Measurements from ENCODE around the gene PRDM4.
"Not testable (repeated sequence)": the region's sequence is repeated elsewhere in the genome, so short reads cannot be mapped to it uniquely, and the experiment has no call there.

Gene PRDM4

GRCh38 chr12:107767466-107767865, 6.5 kb upstream of the PRDM4 start:
- no peak for DNase-seq

GRCh38 chr12:107765316-107765715, 4.4 kb upstream of the PRDM4 start:
- DNase-seq, result no peak

- DNase-seq, result no peak
These were observed 3.7 kb upstream of the PRDM4 start for GRCh38 chr12:107764626-107765025.

GRCh38 chr12:107762874-107763273, 1.9 kb upstream of the PRDM4 start:
- DNase-seq, result no peak

GRCh38 chr12:107761502-107761904, 566 bp upstream of the PRDM4 start:
- no peak for DNase-seq

- peak; percentile 10 for DNase-seq
These were observed 629 bp downstream of the PRDM4 start for GRCh38 chr12:107760207-107760808.

GRCh38 chr12:107759410-107759809, 1.5 kb downstream of the PRDM4 start:
- peak; percentile 76 for DNase-seq

GRCh38 chr12:107749083-107749482, 11.9 kb downstream of the PRDM4 start:
- DNase-seq, result peak; percentile 79

- peak; percentile 87 for DNase-seq
These were observed 12.5 kb downstream of the PRDM4 start for GRCh38 chr12:107748472-107748871.

- DNase-seq, result no peak
These were observed 24.0 kb downstream of the PRDM4 start for GRCh38 chr12:107736914-107737313.

GRCh38 chr12:107735763-107736162, 25.2 kb downstream of the PRDM4 start:
- DNase-seq, result no peak

- no peak for DNase-seq
These were observed 26.8 kb downstream of the PRDM4 start for GRCh38 chr12:107734139-107734538.

GRCh38 chr12:107732365-107732764, 28.6 kb downstream of the PRDM4 start:
- DNase-seq, result no peak

- DNase-seq, result no peak
These were observed 29.6 kb downstream of the PRDM4 start for GRCh38 chr12:107731366-107731765.

- DNase-seq, result no peak
These were observed 30.2 kb downstream of the PRDM4 start for GRCh38 chr12:107730618-107731341.

- DNase-seq, result not testable (repeated sequence)
These were observed 33.2 kb downstream of the PRDM4 start for GRCh38 chr12:107727742-107728141.

GRCh38 chr12:107727327-107727726, 33.6 kb downstream of the PRDM4 start:
- DNase-seq, result not testable (repeated sequence)

- no peak for DNase-seq
These were observed 42.3 kb downstream of the PRDM4 start for GRCh38 chr12:107718606-107719005.

- DNase-seq, result no peak
These were observed 45.2 kb downstream of the PRDM4 start for GRCh38 chr12:107715780-107716179.

- DNase-seq, result not testable (repeated sequence)
These were observed 55.4 kb downstream of the PRDM4 start for GRCh38 chr12:107705522-107705921.

- peak; percentile 9 for DNase-seq
These were observed 56.9 kb downstream of the PRDM4 start for GRCh38 chr12:107704041-107704440.

- DNase-seq, result no peak
These were observed 58.8 kb downstream of the PRDM4 start for GRCh38 chr12:107702106-107702505.

GRCh38 chr12:107695772-107696171, 65.2 kb downstream of the PRDM4 start:
- peak; percentile 36 for DNase-seq

Data from fibroblast of skin of back (primary cell).